Suppressor macrophage treated with lipopolysaccharide for 1 hour (primary cell): ENCODE data around the gene CARD14.

Source experiments
- DNase-seq, 3 donors: peaks; one replicate each; pipeline ENCODE4 v3.0.0-alpha.2; 2020 to 2022

The CARD14 gene

DNA sequence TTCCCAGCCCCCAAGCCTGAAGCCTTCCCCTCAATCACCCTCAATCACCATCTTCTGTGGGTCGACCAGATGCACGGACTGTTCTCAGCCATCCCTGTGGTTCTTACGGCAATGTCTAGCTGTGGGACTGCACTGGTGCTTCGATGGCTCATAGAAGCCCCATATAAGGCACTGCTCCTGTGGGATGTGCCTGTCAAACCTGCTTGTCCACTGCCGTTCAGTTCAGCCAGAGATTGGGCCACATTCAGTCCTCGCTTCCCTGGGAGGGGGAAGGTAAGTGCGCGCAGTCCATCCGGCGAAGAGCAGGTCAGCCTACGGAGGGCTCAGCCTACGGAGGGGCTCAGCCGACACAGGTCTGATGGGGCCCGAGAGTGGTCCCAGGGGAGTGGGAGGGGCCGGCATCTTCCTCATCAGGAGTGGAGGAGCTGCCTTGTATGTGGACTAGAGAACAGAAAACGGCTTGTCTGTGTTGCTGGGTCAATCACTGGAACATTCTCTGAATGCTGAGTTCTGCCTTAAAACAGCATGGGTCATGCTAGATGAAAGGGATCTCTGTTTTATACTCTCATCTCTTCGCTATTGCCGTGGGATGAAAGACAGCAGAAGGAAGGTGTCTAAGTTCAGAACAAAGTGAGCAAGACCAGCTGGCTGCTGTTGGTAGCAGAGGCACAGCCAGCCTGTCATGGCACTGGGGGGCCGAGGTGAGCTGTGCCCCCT lies at the start of gene CARD14:
TSS of gene CARD14 (plus strand) at position 247 of the 717 bp plus-strand sequence. CDS start 11,409 bp downstream, outside the sequence.
- DNase-seq: no peak

GRCh38 chr17:80122026-80122575 lies 47.7 kb upstream of the CARD14 start:
- DNase-seq: no peak

DNA sequence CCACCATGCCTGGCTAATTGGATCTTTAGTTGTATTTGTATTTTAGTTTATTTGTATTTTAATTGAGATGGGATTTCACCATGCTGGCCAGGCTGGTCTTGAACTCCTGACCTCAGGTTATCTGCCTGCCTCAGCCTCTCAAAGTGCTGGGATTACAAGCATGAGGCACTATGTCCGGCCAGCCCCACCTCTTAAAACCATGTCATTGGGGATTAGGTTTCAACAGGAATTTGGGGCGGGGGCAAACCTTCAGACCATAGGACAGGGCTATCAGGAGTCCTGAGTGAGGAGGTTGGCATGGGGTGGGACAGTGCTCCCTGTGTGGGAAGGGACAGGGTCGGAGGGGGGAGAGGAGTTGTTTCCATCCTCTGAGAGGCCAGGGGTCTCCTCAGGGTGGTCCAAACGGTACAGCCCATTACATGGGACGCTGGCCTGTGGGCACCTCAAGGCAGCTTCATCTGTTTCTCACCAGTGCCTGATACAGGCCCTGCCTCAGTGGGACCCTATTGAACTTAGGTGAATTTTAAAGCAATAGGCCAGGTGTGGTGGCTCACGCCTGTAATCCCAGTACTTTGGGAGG lies 46.8 kb upstream of the CARD14 start:
- DNase-seq: no peak

- no peak for DNase-seq
Observed at GRCh38 chr17:80123791-80124190, 46.0 kb upstream of the CARD14 start.

- DNase-seq: peak in 2 of 3 donors; percentile 19 to 25
Observed at GRCh38 chr17:80124351-80124981, 45.4 kb upstream of the CARD14 start.

GRCh38 chr17:80125656-80126448 lies 44.0 kb upstream of the CARD14 start:
- no peak for DNase-seq

GRCh38 chr17:80126449-80126715 lies 43.4 kb upstream of the CARD14 start:
- DNase-seq: no peak

DNA sequence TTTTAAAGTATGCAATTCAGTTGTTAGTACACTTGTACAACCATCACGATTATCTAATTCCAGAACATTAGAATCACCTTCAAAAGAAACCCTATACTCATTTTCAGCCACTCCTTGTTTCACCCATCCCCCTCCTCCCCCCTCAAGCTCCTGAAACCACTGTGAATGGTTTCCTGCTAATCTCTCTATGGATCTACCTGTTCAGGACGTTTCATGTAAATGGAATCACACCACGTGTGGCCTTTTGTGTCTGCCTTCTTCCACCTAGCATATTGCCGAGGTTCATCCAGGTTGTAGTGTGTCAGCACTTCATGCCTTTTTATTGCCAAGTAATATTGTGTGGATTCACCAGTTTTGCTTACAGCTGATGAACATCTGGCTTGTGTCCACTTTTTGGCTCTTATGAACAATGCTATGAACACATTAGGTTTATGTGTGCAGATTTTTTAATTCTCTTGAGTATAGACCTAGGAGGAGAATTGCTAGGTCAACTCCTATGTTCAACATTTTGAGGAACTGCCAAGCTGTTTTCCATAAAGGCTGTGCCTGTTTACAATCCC lies 40.7 kb upstream of the CARD14 start:
- no peak for DNase-seq

GRCh38 chr17:80130992-80131391 lies 38.8 kb upstream of the CARD14 start:
- no peak for DNase-seq

- DNase-seq: no peak
Observed at GRCh38 chr17:80132906-80133625, 36.8 kb upstream of the CARD14 start.

GRCh38 chr17:80133626-80133970 lies 36.2 kb upstream of the CARD14 start:
- no peak for DNase-seq

DNA sequence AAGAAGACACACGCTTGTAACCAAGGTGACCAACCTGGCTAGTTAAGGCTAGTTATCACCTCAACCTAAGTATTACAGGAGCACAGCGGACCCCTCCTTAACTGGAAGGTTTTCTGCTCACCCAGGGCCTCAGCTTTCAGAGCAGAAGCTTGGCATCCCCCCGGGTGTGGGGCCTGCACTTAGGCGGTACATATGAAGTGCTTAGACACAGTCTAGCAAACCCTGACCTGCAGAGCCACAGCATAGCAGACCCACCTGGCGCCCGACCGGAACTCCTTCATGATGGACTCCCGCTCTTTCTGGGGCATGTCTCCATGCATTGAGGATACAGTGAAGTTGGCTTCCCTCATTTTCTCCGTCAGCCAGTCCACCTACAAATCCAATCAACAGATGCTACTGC lies 32.7 kb upstream of the CARD14 start:
- no peak for DNase-seq

DNA sequence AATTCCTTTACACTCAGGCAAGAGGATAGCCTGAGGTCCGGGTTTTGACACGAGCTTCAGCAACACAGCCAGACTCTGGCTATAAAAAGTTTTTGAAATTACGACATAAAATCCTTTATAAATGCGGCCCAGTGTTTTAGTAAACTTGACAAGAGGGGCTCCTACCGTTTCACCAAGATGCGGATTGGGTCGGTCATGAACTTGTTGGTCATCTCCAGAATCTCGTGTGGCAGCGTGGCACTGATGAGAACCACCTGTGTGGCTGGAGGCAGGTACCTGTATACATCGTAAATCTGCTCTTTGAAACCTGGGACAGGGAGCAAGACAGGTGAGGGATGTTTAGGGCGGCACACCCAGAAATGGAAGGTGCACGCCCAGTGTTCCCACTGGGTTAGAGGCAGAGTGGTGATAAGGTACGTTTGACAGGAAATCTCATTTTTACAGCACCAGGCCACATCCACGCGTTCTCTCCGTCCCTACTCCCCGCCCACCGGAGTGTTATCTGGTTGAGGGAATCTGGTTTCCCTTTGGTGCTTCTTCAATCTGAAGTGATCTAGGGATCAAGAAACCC lies 30.9 kb upstream of the CARD14 start:
- DNase-seq: no peak

DNA sequence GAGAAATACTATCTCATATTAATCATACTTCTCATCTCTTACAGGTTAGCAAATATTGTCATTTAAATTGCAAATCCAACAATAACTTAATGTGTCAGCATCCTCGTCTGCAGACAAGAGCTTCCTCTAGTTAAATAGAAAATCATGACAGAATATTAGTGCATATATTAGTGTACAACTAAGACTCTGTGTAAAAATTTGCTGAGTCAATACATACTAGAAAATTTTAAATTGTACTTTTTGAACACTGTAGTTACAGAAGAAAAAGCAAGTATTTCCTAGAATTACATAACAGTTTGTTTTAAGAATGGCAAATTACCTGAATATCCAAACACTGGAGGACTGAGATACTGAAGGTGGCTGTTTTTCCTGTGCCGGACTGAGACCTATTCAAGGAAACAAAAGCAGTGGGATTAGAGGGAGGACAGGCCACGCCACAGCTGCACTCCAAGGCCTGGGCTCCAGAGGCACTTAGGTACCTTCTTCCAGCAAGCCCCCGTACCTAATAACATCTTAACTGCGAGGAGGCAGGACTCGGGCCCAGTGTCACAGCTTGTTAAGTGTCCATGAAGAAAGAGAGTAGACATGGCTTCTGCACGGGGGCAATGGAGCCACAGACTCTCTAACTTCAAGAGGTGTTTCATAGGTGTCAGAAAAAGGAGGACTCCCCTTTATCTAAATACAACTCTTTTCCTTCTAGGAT lies 28.2 kb upstream of the CARD14 start:
- no peak for DNase-seq

GRCh38 chr17:80142929-80143328 lies 26.9 kb upstream of the CARD14 start:
- DNase-seq: no peak

DNA sequence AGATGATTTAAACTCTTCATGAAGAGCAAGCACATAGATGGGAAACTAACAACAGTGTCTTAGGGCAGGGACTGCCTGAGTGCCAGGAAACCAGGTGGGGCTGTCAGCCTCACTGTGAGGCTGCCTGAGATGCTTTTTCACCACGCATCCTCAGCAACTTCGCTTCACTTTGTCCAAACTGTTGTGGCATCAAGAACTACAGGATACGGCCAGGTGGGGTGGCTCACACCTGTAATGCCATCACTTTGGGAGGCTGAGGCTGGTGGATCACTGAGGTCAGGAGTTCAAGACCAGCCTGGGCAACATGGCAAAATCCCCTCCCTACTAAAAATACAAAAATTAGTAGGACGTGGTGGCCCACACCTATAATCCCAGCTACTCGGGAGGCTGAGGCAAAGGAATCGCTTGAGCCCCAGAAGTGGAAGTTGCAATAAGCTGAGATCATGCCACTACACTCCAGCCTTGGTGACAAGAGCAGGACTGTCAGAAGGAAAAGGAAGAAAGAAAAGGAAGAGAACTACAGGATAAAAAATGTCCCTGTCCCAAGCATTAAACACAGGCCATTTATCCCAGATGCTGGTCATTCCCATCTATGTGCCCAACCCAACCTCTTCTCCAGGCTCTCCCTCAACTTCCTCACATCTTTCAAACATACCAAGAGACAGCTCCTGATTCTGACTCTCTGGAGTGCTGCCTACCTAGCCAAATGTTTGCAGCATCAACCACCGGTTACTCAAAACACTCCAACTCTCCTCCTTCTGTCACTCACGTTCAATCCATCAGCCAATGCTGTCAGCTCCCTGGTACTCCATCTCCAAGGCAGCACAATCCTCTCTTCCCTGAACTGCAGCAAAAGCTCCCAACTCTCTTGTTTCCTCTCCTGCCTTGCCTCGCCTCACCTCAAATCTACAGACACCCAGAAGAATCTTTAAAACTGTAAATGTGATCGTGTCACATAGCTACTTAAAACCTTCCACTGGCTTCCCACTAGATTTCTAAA lies 24.5 kb upstream of the CARD14 start:
- peak; percentile 32 to 46 (median 34) for DNase-seq

DNA sequence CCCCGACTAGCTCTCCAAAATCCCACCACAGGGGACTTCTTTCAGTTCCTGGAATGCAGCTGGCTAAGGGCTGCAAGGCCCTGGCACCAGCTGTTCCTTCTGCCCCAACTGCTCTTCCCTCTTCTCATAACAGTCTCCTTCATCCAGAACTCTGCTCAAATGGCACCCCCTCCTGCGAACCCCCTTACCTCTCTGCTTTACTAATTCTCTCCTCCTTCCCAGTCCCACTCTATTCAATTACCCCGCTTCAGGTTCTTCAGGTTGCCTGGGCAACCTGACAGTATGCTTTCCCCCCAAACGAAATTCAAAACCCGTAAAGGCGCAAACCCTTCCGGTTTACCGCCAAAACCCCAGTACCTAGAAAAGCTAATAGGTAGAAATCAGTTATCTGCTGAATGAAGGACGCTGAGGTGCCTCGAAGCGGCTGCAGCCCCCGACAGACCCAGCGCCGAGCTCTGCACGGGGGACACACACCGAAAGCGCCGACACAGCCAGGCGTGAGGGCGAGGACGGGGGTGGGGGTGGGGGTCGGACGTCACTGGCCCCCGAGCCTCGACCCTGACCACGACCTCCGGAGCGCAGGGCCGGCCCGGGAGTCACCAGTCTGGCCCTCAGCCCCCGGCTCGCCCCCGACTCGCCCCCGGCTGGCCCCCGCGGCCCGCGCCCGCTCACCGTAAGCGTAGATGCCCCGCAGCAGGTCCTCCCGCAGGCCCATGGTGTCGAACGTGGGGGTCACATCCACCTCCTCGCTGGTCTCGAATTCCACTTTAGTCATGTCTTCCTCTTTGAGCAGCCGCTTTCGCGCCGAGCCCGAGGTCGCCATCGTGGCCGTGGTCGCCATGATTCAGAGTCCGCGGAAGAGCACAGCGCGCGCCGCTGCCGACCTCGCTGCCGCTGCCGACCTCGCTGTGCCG lies 23.5 kb upstream of the CARD14 start:
- DNase-seq: peak; percentile 44 to 58 (median 48)

DNA sequence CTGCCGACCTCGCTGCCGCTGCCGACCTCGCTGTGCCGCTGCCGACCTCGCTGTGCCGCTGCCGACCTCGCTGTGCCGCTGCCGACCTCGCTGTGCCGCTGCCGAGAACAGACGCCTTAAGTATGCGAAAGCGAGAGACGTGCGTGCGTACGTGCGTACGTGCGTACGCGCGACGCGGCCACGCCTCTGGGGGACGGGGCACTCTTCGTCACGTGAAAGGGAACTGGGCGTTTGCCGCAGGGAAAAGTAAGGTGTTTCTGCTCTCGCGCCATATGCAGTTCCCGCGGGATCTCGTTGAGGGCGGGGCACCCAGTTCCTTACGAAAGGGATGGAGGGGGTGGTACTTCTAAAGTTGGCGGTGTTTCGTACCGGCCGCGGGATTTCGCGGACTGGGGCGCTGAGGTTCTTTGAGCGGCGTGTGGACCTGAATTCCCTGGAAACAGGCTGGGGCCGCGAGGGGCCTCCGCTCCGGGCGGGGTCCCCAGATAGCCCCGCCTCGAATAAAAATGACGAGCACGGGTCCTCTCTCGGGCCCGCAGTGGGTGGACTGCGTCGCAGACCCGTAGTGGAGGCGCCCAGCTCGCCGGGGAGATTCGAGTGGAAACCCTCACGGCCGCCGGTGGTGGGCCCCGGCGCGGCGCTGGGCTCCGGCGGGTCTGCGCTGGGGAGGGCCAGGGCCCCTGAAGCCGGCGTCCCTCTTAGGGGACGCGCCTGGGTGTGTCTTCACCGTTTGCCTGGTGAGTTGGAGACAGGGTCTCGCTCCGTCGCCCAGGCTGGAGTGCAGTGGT lies 22.6 kb upstream of the CARD14 start, which contains the start of gene EIF4A3:
TSS of gene EIF4A3 (minus strand) at position 94 of the 788 bp plus-strand sequence. CDS start 167 bp downstream, outside the sequence.
- DNase-seq: peak; percentile 100
